ENCODE results near the gene PPP6R2.

The PPP6R2 gene

GRCh38 chr22:50488006-50488677, 145.0 kb downstream of the PPP6R2 start:
- DNase-seq: no peak

GRCh38 chr22:50488886-50489285, 145.8 kb downstream of the PPP6R2 start:
- no peak for DNase-seq

GRCh38 chr22:50489363-50490243, 146.5 kb downstream of the PPP6R2 start:
- DNase-seq: no peak

GRCh38 chr22:50490531-50491308, 147.6 kb downstream of the PPP6R2 start:
- DNase-seq: no peak

Measured in NCI-H2081 treated with DMSO at 0.1 percent for 48 hours (cell line).